ENCODE data around the gene CAVIN2.
A peak's percentile ranks its signal among the peaks of the same experiment; 100 is the strongest.

The CAVIN2 gene

GRCh38 chr2:191836853-191837769, 9.8 kb downstream of the CAVIN2 start:
- FAIRE-seq: no peak

GRCh38 chr2:191836471-191836852, 10.4 kb downstream of the CAVIN2 start:
- FAIRE-seq: no peak

DNA sequence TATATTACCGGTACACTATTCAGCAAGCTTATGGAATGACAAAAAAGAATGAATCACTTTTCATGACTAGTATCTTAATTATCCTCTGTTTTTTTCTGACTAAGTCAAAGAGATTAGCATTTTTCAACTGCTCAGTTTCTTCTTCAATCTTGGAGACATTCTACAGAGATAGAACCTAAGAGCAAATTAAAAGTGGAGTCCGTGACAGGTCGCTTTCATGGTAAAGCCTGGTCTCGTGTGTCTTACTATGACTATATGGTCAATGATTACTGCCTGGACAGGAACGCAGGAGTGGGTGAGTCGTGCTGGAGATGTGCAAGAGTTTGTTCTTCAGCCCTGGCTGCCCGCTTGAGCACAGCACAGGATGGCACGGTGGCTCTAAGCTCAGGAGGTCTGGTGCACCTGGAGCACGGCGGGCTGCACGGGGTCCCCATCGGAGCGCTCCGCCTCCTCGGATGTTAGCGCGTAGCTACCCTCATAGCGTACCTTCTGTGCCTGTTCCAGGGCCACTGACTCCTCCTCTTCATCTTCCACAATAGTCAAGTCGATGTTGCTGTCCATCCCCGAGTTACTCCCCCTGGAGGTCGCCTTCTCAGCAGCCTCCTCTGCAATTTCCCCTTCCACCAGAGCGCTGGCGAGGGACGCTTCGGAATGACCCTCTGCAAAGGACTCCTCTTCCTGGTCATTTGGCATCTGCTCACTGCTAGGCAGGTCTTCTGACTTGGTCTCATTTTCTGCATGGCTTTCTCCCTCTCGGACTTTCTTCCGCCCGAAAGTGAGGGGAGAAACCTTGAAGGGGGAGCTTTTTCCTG, 11.1 kb downstream of the CAVIN2 start:
- FAIRE-seq: no peak

GRCh38 chr2:191835100-191835499, 11.8 kb downstream of the CAVIN2 start:
- no peak for FAIRE-seq

DNA sequence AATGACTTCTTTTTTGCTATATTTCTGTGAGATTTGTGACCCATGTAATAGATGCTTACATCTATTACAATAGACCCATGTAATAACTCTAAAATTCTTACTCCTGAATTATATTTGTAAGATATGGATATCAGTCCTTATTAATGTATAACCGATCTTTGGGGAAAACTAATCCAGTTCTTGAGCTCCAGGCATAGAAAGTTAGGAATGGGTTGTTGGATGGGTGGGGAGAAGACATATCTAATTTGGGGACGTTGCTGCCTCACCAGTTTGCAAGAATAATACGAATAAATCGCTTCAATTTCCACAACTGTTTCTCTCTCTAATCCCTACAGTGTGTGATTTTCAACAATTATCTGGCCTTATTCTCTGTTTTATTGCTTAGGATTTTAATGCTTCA, 13.5 kb downstream of the CAVIN2 start:
- no peak for FAIRE-seq

GRCh38 chr2:191832668-191833067, 14.2 kb downstream of the CAVIN2 start:
- FAIRE-seq: no peak

DNA sequence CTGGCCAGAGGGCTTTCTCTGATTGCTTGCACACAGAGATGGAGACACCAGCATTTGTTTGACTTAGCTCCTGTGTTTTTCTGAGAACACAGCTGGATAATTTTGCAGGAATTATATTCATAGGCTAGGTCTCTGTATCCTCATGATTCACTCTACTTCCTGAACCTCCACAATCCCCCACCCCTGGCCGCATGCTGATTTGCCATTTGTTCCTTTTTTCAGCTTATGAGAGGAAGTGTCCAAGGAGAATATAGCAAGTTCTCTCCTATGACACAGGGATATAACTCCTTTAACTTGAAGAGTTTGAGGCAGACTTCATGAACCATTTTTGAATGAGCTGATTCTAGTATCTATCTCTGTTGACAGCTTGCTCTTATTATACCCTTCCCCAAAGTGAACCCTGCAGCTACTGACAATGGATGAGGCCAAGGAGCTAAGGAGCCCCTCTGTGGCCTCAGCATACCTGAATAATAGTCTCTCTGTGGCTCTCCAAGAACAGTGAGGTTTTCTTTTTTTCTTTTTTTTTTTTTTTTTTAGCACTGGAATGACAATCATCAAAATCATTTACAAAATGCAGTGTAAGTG, 15.4 kb downstream of the CAVIN2 start:
- no peak for FAIRE-seq

DNA sequence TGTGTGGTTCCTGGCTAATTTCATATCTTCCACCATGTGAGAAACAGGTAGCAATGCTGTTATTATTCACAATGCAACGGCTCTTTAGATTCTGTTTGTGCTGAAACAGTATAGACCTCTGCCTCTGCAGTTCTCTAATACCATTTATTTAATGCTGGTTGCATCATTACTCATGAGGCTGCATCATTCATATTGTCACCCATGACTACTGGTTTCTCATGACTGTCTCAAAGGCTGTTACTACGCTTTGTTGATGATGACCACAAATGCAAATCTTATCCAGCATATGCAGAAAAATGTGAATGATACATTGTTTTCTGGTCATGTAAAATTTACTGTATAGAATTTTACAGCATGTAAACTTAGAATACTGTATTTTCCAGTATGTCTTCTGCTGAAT, 22.5 kb downstream of the CAVIN2 start:
- FAIRE-seq: no peak

GRCh38 chr2:191821078-191821477, 25.8 kb downstream of the CAVIN2 start:
- no peak for FAIRE-seq

GRCh38 chr2:191818725-191819350, 28.1 kb downstream of the CAVIN2 start:
- FAIRE-seq: no peak

DNA sequence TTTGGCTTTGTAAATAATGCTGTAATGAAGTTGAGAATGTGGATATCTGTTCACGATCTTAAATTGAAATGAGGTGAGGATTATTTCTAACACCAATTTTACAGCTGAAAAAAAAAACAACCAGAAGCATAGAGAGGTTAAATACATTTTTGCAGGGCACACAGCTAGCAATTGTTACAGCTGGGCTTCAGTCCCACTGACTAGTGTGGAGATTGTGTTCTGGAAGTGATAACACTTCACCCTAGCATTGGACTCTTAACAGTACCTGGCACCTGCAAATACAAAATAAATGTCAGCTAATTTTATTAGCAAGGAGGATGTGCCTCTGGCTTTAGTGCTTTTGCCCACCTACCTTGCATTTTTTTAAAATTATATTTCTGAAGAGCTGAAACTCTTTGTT, 28.8 kb downstream of the CAVIN2 start:
- FAIRE-seq: no peak

DNA sequence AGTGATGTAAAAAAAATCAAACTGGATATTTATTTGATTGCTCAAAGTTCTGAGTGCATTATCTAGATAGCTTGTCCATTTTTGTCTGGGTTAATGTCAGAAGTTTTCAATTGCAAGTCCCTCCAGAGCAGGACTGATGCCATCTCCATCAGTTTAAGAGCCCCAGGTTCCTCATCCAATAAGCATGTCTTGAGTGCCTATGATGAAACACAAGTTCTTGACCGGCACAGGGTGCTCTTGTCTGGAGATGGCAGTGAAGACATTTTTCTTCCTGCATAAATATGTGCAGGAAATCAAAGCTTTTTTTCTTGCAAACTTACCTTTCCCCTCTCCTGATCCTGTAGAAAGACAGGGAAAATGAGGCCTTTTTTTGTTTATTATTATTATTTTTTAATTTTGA, 31.9 kb downstream of the CAVIN2 start:
- no peak for FAIRE-seq

GRCh38 chr2:191813943-191814342, 32.9 kb downstream of the CAVIN2 start:
- no peak for FAIRE-seq

DNA sequence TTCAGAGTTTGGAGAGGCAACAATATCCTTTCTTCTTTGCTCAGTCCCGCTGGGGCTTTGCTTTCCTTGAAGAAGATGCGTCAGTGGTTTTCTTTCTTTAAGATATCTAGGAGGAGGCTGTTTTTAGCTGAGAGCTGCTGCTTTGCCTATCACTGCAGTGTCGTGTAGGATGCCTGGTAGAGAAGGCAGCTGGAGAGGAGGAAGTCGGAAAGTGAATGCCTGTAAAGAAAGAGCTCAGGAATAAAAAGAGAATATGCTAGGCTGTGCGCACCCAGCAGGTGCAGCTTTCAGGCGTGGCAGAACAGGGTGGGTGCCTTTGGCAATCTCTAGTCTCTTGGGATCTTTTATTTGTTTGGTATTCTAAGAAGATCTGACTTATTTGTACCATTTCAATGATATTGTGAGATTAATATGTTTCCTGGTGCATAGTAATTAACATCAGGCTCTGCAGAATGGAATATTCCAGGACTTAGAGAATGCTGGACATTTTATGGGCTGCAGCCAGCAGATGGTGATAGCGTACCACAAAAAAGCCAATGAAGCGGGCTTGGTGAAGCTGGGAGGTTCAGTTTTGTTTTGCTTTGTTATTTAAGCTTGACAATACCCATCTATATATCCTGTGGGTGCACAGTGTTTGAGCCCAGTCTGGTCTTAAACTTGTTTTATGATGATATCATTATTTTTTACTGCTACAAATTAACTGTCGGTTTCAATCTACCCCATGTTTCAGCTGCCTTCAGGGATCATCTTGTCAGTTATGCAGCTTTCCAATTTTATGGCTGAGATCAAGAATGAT, 34.9 kb downstream of the CAVIN2 start:
- peak; percentile 89 for FAIRE-seq

DNA sequence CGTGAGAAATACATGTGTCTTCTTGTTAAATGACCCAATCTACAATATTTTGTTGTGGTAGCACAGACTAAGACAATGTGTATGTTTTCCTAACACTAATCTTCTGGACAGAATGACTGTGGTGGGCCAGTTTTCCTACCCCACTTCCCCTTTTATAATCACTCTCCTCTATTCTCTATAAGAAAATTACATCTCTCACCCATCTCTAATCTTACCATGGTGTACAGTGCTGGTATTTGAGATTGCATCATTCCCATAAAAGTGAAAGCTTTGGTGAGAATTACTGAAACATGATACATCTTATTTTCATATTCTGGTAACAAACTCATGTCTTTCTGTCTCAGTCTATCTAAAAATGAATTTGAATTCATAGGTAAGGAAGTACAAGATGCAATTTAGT, 40.5 kb downstream of the CAVIN2 start:
- no peak for FAIRE-seq

DNA sequence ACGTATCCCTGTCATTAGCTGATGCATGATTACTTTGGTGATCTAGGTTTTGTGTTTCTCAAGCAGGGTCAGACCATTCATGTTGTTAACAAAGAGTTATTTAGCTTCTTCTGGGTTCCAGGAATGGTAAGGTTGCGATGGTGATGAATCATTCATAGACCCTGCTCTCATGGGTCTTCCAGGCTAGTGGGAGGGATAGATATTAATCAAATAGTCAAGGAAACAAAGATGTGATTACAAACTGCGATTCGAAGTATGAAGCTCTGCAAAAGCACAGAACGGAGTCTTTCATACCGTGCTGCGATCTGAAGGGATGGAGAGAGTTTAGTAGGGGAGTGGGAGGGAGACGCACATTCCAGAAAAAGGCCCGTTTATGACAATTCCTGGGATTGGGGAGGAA, 42.1 kb downstream of the CAVIN2 start:
- no peak for FAIRE-seq

DNA sequence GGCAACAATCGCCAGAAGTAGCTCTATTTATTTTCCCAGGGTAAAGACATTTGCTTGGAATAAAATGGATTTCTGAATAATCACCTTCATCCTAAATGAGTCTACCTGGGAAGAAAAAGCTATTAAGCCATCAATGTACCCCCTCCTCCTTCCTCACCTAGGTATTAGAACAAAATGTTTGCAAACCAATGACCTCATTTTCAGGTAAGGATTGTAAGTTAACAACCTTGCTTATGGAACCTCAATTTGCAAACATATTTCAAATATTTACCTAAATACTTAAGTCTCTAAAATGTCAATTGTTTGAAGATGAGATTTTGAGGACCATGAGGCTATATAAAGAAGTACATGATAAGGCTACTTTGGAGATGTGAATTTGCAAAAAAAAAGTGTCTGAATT, 43.9 kb downstream of the CAVIN2 start:
- FAIRE-seq: no peak

GRCh38 chr2:191802180-191802579, 44.7 kb downstream of the CAVIN2 start:
- FAIRE-seq: no peak

GRCh38 chr2:191800874-191801273, 46.0 kb downstream of the CAVIN2 start:
- no peak for FAIRE-seq

DNA sequence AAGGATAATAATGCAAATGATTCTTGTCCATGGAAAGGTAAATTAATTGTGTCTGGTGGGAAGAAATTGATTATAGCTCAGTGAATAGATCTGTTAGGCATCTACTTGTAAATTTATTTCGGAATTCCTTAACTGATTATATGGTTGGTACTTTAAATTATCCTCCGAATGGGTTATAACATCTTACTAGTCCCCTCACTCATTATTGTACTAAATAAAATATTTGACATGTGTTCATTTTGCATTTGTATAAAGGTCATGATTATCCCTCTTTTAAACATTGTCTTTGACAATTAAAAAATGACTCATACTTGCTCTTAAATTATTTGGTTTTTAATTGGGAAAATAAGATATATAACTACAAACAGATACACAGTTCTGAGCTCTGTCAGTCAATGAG, 47.4 kb downstream of the CAVIN2 start:
- no peak for FAIRE-seq

- FAIRE-seq: no peak
Observed at GRCh38 chr2:191797942-191798876, 48.7 kb downstream of the CAVIN2 start.

Data from G401.6 (cell line).